Stimulated activated CD4-positive, alpha-beta T cell treated with anti-CD3 and anti-CD28 coated beads, Interleukin-4, amount 100 ng/mL, for 4 hours (primary cell): ENCODE results near the gene CSN1S1.

Source experiments
- DNase-seq, 2 experiments: peaks; one replicate each; pipeline ENCODE4 v3.0.0-alpha.2; 2020

CSN1S1 gene

GRCh38 chr4:69994782-69995181 is 63.9 kb downstream of the CSN1S1 start:
- DNase-seq = no peak

- no peak for DNase-seq
Observed at GRCh38 chr4:69995526-69996016, 64.7 kb downstream of the CSN1S1 start, which contains the start of gene STATH. Gene STATH (plus strand): TSS chr4:69995966. CDS start chr4:69998438, 2,472 bp downstream.
